Hematopoietic multipotent progenitor cell treated with erythropoietin and hydrocortisone succinate and interleukin-3 and kit ligand, for 17 days (in vitro differentiated cells): ENCODE data around the gene TRANK1.

ENCODE experiments used
- DNase-seq: peaks from one replicate; pipeline ENCODE4 v3.0.0-alpha.2; 2015; ENCODE audit warnings: low spot score

The TRANK1 gene

DNA sequence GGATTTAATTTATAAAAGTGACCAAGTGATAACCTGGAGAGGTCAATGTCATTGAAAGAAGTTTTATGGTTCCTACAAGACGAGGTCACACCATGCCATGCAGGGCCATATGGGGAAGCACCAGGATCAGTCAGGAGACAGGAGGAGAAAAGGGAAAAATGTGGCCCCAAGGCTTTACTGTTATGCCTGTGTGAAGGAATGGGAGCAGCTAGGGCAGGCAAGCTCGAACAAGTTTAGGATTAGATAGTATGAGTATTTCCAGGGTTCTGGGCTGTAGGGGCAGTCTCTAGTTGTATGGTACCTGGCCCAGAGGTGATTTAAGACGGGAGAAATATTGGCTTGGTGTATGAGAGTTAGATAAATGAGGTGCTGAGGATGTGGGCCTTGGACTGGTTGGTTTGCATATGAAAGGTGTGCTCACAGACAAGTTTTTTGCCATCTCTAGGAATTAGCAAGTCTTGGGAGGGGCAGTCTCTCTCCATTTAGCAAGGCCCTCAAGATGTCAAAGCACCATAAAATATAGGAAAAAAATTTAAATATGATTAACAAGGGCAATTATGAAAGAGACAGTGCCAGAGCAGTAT lies 144.2 kb downstream of the TRANK1 start:
- no peak for DNase-seq

DNA sequence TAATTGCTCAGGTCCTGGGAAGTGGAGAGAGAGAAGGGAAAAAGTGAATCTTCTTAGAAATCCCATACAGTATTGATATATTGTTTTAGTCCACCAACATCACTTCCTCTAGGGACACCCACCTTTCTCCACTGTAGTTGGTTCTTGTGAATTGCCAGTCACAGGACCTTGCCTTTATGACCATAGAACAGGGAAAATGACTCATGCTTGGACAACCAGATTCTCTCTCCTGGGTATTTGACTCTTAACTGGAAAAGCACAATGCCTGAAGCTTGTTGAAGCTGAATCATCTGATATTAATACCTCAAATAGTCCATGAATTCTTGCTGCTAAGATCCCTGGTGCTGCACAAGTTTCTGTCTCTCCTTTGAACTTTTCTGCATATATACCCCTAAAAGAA lies 148.0 kb downstream of the TRANK1 start:
- DNase-seq, result no peak

DNA sequence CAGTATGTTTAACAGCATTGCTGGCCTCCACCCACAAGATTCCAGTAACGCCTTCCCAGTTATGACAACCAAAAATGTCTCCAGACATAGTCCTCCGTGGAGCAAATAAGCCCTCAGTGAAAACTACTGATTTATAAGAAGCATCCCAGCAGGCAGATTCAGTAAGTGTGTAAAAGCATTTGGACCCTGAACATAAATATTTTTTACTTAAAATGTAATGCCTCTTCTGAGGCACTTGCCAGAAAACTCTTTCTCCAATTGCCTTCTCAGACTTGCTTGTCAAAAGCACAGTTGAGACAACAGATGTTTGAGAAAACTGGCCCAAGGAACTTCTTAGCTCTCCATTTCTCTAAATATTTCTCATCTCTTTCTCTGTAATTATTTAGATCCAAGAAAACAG lies 148.7 kb downstream of the TRANK1 start:
- DNase-seq, result no peak

DNA sequence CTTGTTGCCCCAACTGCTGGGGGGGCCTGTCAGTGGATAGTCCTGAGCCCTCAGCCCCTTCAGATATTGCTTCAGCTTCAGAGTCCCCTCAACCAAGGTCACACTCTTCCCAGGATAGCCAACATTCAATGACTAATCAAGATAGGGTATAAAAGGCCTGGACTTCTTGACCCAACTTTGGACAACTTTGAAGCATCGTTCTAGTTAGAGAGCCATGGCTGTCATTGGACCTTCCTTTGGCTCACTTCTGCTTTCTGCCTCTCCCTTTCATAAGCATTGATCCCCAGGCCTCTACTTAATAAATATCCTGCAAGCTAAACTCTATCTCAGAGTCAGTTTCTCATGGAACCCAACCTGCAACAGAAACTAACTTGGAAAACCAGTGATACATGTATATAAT lies 149.2 kb downstream of the TRANK1 start:
- no peak for DNase-seq

DNA sequence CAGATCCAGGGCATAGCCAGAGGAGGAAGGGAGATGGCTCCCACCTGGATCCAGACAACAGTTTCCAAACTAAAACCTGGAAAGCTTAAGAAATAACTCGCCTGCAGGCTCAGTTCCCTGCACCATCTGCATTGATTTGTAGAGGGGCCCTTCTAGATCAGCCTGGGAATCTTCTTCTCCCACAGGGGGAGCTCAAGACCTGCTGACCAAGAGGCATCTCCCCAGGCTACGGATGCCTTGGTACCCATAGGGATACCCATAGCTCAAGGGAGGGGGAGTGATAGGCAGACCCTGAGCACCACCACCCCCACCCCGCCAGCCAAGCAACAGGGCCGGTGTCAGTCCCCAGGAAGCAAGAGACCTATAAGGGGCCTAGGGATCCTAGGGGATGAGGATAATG lies 152.5 kb downstream of the TRANK1 start:
- peak; percentile 44 for DNase-seq

DNA sequence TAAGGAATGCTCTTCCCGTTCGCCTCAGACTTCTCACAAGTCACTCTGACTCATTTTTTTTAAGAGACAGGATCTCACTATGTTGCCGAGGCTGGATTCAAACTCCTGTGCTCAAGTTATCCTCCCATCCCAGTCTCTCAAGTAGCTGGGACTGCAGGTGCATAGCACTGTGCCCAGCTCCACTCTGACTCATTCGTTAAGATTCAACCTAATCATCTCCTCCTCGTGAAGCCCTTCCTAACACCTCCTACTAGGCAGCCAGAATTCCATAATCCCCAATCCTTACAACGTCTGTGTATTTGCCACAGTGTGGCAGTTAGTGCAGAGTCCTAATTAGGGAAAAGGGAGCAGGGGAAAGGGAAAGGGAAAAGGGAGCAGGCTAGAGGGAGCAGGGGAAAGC lies 154.1 kb downstream of the TRANK1 start:
- DNase-seq, result no peak

DNA sequence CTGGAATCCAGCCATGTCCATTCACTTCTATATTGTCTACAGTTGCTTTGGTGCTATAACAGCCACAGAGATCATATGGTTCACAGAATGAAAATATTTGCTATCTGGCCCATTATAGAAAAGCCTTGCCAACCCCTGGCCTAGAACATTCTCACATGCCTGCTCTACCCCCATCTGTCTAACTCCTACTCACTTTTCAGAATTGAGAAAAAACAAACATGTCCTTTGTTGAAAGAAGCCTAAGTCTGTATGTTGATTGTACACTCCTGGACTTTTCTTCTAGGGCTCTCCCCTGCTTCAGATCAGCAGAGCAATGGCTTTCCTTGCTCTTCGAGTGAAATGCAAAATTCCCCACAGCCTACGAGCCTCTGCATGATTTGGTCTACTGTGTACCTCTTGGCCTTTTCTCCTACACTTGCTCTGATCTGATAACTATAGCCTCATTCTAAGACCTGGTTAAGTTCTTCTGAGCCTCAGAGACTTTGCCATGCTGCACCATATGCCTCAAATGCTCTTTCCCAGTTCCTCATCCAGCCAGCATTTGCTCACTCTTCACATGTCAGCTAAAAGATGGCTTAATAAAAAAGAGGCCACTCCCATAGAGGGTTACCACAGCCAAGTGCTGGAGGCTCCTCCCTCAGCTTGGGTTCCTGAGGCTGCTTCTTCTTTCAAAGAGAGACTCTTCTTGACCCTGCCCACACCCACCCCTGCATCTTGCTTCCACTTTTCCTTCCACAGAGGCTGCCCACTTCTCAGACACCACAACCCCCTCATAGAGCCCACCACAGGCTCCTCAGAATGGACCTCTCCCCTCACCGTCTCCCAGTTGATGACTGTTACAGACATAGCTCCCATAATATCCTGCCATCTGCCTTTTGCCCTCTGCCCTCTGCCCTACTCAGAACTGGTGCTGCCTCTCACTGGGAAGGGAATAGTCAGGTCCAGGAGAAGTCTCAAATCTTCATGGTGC lies 157.6 kb downstream of the TRANK1 start:
- no peak for DNase-seq

DNA sequence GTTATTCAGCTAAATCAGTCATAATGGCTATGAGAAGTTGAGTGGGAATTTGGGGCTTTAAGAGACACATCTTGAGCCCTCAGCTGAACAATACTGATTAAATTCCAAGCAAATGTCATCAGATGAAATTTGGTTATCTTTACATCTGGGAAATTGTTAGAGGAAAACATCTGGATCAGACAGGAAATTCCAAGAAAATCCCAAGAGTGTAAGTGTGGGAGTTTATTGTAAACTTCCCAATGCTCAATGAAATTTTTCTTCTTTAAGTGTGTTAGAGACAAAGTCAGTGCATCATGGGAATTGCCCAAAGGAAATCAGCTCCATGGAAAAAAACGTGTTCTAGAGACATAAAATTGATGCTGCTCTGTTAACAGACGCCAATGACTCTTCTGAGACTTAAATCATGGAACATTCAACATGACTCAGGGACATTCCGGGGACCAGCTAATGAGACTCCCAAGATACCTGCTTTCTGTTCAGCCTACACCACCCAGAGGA lies 160.7 kb downstream of the TRANK1 start:
- DNase-seq, result no peak

DNA sequence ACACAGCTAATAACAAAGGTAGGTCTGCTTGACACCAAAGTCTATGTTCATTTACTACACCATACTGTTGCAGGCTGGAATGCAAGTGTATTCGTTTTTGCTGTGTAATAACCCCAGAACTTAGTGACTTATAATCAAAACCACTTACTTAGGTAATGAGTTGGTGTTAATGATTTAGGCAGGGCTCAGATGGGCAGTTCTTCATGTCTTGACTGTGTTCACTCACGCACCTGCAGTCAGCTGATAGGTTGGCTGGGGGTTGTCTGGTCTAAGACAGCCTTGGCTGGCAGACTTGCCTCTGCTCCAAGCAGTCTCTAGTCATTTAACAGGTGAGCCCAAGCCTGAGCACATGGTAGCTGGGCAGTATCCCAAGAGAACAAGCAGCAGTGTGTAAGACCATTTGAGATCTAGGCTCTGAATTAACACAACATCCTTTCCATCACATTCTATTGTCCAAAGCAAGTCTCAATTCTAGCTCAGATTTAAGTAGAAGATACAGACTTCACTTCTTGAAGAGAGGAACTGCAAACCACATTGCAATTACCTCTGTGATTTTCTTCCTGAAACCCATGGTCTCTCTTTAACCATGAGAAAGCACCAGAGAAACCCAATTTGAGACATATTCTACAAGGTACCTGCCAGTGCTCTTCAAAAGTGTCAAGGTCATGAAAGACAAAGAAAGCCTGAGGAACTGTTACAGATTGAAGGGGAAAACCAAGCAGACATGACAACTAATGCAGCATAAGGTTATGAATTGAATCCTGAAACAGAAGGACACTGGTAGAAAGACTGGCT lies 167.2 kb downstream of the TRANK1 start:
- no peak for DNase-seq
